Measurements from ENCODE around the gene CXCL14. TPM values are rescaled to one million over a fixed set of nuclear protein-coding genes. Genes with fewer than 3 reads are reported as not detected.

Gene CXCL14, protein sequence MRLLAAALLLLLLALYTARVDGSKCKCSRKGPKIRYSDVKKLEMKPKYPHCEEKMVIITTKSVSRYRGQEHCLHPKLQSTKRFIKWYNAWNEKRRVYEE
- not detected in 2 replicates for total RNA-seq (2012; rRNA removed)

DNA sequence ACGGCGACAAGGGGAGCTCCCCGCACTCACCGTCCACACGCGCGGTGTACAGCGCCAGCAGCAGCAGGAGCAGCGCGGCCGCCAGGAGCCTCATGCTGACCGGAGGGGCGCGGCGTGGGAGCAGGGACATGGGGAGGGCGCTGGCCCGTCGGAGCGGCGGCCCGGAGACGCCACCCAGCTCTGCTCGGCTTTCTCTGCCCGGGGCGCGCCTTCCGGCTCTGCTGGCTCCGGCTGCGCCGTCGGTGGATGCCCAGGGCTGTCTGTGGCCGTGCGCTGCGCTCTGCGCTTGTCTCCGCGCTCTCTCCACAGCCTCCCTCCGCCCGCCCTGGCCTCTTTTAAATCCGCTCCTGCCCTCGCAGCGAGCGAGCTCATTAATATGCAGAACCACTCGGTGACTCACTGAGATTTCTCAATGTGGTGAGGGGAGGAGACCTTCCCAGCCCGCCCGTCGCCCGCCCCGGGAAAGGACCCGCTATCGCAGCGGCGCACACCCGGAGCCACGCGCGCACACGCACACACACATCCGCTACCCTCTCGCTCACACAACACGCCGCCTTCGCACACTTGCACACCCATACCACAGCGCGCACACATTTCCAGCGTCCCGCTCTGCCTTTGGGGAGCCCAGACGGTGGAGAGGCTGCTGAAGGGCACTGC lies at the start of gene CXCL14:
CXCL14 (minus strand) TSS at position 307 of the 657 bp plus-strand sequence; CDS start at position 94, 213 bp downstream.
- no peaks in the 10 kb centered on the region for H3K9me3 ChIP-seq (replicated peaks; ENCODE audit: low read length)
- H3K4me1 ChIP-seq (ENCODE audit: control insufficient read depth, insufficient read depth, low read length) = no peaks in the 10 kb centered on the region
- H3K4me3 ChIP-seq (ENCODE audit: low read length) = no peak within 1 kb of the TSS
- H3K9ac ChIP-seq (ENCODE audit: low read depth, low read length) = no peak within 1 kb of the TSS
- peak within 1 kb of the TSS; percentile 54 for H3K4me2 ChIP-seq (ENCODE audit: low read length)
- peaks cover 90% of the 10 kb centered on the region for H3K27me3 ChIP-seq (ENCODE audit: control insufficient read depth, insufficient read depth, low read length)
- no peaks in the 10 kb centered on the region for H3K36me3 ChIP-seq (ENCODE audit: insufficient read depth, low read length)

DNA sequence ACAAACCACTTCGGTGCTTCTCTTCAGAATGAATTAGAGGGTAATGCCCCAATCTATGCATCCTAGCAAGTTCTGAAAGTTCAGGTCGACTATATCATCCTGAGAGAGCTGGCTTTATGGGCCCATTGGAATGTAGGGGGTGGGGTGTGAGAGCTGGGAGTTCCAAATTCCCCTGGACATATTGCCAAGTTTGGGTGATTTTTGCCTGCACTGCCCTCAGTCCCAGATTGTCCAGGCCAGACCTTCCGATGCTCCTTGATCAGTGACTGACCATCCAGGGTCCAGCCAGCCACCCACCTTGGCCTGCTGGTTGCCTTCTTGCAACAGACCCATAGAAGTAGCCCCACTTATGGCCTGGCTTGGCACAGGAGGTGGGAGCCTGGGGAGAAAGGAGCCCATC lies 47.8 kb upstream of the CXCL14 start:
- Histone ChIP-seq H3K4me1 (ENCODE audit: control insufficient read depth, insufficient read depth, low read length) (no peaks in the 10 kb centered on the region), H3K4me3 (ENCODE audit: low read length) (no peak overlapping the region), H3K36me3 (ENCODE audit: insufficient read depth, low read length) (no peaks in the 10 kb centered on the region), H3K9ac (ENCODE audit: low read depth, low read length) (no peak overlapping the region), H3K4me2 (ENCODE audit: low read length) (no peak overlapping the region), H3K27me3 (ENCODE audit: control insufficient read depth, insufficient read depth, low read length) (no peaks in the 10 kb centered on the region), H3K9me3 (replicated peaks; ENCODE audit: low read length) (no peaks in the 10 kb centered on the region)

DNA sequence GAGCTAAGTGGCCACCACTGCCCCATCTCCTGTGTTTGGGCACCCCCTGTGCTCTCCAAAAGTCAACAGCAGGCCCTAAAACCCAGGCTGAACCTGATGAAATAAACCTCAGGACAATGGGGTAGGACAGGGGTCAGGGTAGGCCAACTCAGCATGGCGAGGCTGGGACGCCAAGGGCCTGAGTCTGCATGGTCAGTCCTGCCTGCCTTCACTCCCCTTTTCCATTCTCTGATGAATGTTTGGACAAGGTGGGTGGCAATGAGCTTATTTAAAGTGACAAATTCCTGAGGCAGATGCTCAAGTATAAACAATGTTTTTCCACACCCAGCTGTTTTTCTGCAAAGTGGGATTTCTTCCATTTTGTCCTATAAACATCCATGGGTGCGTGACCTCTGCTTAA lies 47.2 kb upstream of the CXCL14 start:
- no peaks in the 10 kb centered on the region for H3K9me3 ChIP-seq (replicated peaks; ENCODE audit: low read length)
- no peaks in the 10 kb centered on the region for H3K27me3 ChIP-seq (ENCODE audit: control insufficient read depth, insufficient read depth, low read length)
- no peaks in the 10 kb centered on the region for H3K36me3 ChIP-seq (ENCODE audit: insufficient read depth, low read length)
- H3K4me3 ChIP-seq (ENCODE audit: low read length) = no peak overlapping the region
- no peak overlapping the region for H3K9ac ChIP-seq (ENCODE audit: low read depth, low read length)
- no peak overlapping the region for H3K4me2 ChIP-seq (ENCODE audit: low read length)
- no peaks in the 10 kb centered on the region for H3K4me1 ChIP-seq (ENCODE audit: control insufficient read depth, insufficient read depth, low read length)

DNA sequence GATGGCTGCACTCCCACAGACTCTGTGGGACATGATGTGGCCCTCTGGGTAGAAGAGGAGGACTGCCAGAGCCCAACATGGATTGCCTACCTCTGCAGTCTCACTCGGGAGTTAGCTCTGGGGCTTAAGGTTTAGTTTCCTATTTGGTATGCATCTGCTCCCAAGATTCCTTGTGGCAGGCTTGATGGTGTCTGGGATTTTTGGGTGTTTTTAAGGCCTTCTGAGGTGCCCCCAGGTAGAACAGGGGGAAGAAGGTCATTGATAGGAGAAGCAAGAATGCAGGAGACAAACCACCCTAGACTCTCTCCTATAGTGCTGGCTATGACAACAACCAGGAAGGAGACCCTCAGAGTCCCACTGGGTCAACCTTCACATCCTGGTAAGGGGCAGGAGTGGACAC lies 46.7 kb upstream of the CXCL14 start:
- no peaks in the 10 kb centered on the region for H3K9me3 ChIP-seq (replicated peaks; ENCODE audit: low read length)
- H3K4me2 ChIP-seq (ENCODE audit: low read length) = no peak overlapping the region
- H3K9ac ChIP-seq (ENCODE audit: low read depth, low read length) = no peak overlapping the region
- H3K4me3 ChIP-seq (ENCODE audit: low read length) = no peak overlapping the region
- no peaks in the 10 kb centered on the region for H3K4me1 ChIP-seq (ENCODE audit: control insufficient read depth, insufficient read depth, low read length)
- no peaks in the 10 kb centered on the region for H3K27me3 ChIP-seq (ENCODE audit: control insufficient read depth, insufficient read depth, low read length)
- no peaks in the 10 kb centered on the region for H3K36me3 ChIP-seq (ENCODE audit: insufficient read depth, low read length)

DNA sequence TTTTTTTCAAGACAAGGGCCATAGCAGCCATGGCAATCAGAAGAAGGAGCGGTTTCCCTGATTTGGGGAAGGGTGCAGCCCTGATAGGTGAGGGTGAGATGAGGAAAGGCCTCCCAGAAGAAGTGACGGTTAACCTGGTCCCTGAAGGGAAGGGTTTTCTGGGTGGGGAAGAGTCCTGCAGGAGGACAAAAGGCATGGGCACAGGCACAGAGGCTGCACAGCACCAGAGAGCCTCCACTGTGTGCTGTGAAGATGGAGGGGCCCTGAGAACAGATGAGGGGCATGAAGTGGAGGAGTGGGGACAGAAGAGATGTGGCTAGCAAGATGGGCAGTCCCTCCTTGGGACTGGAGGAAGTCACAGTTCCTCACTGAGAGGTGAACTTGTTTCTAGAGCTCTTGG lies 46.3 kb upstream of the CXCL14 start:
- Histone ChIP-seq H3K9me3 (replicated peaks; ENCODE audit: low read length) (no peaks in the 10 kb centered on the region), H3K4me2 (ENCODE audit: low read length) (no peak overlapping the region), H3K9ac (ENCODE audit: low read depth, low read length) (no peak overlapping the region), H3K4me3 (ENCODE audit: low read length) (no peak overlapping the region), H3K4me1 (ENCODE audit: control insufficient read depth, insufficient read depth, low read length) (no peaks in the 10 kb centered on the region), H3K36me3 (ENCODE audit: insufficient read depth, low read length) (no peaks in the 10 kb centered on the region), H3K27me3 (ENCODE audit: control insufficient read depth, insufficient read depth, low read length) (no peaks in the 10 kb centered on the region)

DNA sequence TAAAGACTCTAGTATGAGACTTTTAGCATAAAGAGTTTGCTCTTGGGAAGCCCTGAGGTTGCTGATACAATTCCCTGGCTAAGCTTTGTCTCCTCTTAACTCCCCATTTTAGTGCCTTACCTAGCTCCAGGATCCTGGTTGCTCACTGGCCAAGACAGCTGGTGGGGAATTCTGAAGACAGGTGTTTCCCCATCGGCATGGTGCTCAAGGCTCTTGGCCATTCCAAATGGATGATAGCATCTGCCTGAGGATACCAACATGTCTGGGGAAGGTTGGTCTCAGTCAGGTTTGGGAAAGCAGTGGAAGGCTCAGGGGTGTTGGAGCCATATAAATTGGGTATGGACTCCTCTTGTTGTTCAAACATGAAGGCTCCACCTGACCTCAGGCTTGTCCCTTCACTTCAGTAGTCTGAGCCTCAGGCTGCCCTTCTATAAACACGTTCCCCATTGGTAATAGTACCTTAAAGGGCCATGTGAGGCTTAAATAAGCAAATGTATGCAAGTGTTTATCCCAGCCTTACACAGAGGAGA lies 44.5 kb upstream of the CXCL14 start:
- Histone ChIP-seq H3K9me3 (replicated peaks; ENCODE audit: low read length) (no peaks in the 10 kb centered on the region), H3K4me1 (ENCODE audit: control insufficient read depth, insufficient read depth, low read length) (no peaks in the 10 kb centered on the region), H3K4me3 (ENCODE audit: low read length) (no peak overlapping the region), H3K36me3 (ENCODE audit: insufficient read depth, low read length) (no peaks in the 10 kb centered on the region), H3K27me3 (ENCODE audit: control insufficient read depth, insufficient read depth, low read length) (no peaks in the 10 kb centered on the region), H3K4me2 (ENCODE audit: low read length) (no peak overlapping the region), H3K9ac (ENCODE audit: low read depth, low read length) (no peak overlapping the region)

DNA sequence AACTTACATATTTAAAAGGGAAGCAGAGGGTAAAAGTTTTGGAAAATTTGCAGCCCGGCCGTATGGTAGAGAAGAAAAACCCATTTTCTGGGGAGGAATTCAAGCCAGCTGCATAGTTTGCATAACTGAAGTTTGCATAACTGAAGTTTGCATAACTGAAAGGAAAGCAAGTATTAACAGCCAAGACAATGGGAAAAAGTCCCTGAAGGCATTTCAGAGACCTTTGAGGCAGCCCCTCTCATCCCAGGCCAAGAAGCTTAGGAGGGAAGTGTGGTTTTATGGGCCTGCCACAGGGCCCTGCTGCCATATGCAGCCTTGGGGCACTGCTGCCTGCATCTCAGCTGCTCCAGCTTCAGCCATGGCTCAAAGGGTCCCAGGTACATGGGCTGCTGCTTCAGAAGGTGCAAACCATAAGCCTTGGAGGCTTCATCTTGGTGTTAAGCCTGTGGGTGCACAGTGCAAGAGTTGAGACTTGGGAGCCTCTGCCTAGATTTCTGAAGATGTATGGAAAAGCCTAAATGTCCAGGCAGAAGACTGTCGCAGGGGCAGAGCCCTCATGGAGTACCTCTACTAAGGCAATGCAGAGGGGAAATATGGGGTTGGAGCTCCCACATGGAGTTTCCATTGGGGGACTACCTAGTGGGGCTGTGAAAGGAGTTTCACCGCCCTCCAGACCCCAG lies 36.9 kb upstream of the CXCL14 start:
- no peaks in the 10 kb centered on the region for H3K9me3 ChIP-seq (replicated peaks; ENCODE audit: low read length)
- peaks cover 12% of the 10 kb centered on the region for H3K27me3 ChIP-seq (ENCODE audit: control insufficient read depth, insufficient read depth, low read length)
- H3K4me3 ChIP-seq (ENCODE audit: low read length) = no peak overlapping the region
- H3K36me3 ChIP-seq (ENCODE audit: insufficient read depth, low read length) = no peaks in the 10 kb centered on the region
- no peak overlapping the region for H3K9ac ChIP-seq (ENCODE audit: low read depth, low read length)
- H3K4me1 ChIP-seq (ENCODE audit: control insufficient read depth, insufficient read depth, low read length) = no peaks in the 10 kb centered on the region
- H3K4me2 ChIP-seq (ENCODE audit: low read length) = no peak overlapping the region

DNA sequence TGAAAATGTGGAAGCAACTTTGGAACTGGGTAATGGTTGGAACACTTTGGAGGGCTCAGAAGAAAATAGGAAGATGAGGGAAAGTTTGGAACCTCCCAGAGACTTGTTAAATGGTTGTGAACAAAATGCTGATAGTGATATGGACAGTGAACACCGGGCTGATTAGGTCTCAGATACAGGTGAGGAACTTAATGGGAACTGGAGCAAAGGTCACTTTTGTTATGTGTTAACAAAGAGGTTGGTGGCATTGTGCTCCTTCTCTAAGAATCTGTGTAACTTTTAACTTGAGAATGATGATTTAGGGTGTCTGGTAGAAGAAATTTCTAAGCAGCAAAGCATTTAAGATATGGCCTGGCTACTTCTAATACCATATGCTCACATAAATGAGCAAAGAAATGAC lies 36.4 kb upstream of the CXCL14 start:
- Histone ChIP-seq H3K27me3 (ENCODE audit: control insufficient read depth, insufficient read depth, low read length) (peaks cover 15% of the 10 kb centered on the region), H3K4me3 (ENCODE audit: low read length) (no peak overlapping the region)

DNA sequence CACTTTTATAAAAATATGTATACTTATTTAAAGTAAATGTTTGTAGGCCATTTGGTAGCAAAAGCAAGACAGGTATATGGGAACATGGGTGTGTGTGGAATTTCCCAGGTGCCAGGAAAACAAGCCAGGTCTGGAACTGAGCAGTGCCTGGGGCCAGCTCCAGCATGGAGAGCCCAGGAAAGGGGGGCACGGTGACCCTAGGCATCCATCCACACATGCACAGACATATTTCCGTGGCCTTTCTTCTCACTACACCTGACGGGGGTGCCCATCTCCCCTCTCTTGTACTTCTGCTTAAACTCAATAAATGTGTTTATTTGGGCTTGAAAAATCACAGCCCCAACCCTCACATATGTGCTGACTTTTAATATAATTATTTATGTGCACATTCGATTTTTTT lies 31.2 kb upstream of the CXCL14 start:
- Histone ChIP-seq H3K36me3 (ENCODE audit: insufficient read depth, low read length) (no peaks in the 10 kb centered on the region), H3K4me2 (ENCODE audit: low read length) (no peak overlapping the region), H3K9ac (ENCODE audit: low read depth, low read length) (no peak overlapping the region), H3K9me3 (replicated peaks; ENCODE audit: low read length) (no peaks in the 10 kb centered on the region), H3K4me3 (ENCODE audit: low read length) (no peak overlapping the region), H3K4me1 (ENCODE audit: control insufficient read depth, insufficient read depth, low read length) (no peaks in the 10 kb centered on the region), H3K27me3 (ENCODE audit: control insufficient read depth, insufficient read depth, low read length) (peaks cover 31% of the 10 kb centered on the region)

More for the DNA sequence above, 36.4 kb upstream of the CXCL14 start:
- Histone ChIP-seq H3K4me2 (ENCODE audit: low read length) (no peak overlapping the region), H3K9ac (ENCODE audit: low read depth, low read length) (no peak overlapping the region), H3K4me1 (ENCODE audit: control insufficient read depth, insufficient read depth, low read length) (no peaks in the 10 kb centered on the region), H3K36me3 (ENCODE audit: insufficient read depth, low read length) (no peaks in the 10 kb centered on the region), H3K9me3 (replicated peaks; ENCODE audit: low read length) (no peaks in the 10 kb centered on the region)

DNA sequence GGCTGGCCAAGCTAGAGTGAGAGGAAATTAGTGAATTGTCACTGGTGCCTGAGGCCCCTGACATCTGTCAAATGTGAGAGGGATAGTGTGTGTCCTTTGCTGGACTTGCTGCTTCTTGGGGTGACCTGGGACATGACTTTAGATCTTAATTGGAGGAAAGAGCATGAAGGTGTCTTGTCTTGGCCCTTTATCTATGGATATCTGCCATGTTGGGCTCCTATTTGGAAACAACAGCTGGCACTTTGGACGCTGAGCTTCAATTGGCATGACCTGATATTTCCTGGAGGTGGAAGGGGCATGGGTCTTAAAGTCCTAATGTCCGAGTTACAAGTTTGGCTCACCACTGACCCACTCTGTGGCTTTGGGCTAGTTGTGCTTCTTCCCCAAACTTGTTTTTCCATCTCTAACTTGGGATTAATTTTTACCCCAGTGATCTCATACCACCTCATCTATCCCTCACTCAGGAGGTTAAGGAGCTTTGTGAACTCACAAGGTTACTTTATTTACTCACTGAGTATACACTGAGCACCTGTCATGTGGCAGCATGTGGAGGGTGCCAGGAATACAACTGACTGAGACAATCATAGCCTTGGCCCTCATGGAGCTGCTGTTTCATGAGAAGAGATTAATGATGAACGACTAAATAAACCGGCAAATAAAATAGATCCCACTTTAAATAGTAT lies 30.1 kb upstream of the CXCL14 start:
- no peak overlapping the region for H3K4me3 ChIP-seq (ENCODE audit: low read length)
- no peaks in the 10 kb centered on the region for H3K4me1 ChIP-seq (ENCODE audit: control insufficient read depth, insufficient read depth, low read length)
- no peaks in the 10 kb centered on the region for H3K9me3 ChIP-seq (replicated peaks; ENCODE audit: low read length)
- no peaks in the 10 kb centered on the region for H3K36me3 ChIP-seq (ENCODE audit: insufficient read depth, low read length)
- no peak overlapping the region for H3K9ac ChIP-seq (ENCODE audit: low read depth, low read length)
- peaks cover 31% of the 10 kb centered on the region for H3K27me3 ChIP-seq (ENCODE audit: control insufficient read depth, insufficient read depth, low read length)
- no peak overlapping the region for H3K4me2 ChIP-seq (ENCODE audit: low read length)

DNA sequence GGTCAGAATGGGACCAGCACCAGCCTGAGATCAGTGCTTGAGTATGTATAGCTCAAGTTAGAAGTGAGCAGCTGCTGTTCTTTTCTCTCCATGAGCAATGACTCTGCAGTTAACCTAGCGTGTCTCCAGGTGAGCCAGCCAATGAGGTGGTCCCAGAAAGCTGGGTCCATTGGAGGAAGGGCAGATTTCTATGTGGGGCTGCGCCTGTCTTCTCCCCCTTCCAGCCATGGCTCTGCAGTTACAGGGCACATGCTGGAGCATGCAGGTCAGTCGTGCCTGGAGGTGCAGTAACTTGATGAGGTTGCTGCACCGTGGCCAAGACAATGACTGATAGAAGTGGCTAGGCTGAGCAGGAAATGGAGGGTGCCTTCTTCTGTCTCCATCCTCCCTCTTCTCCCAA lies 29.6 kb upstream of the CXCL14 start:
- Histone ChIP-seq H3K9me3 (replicated peaks; ENCODE audit: low read length) (no peaks in the 10 kb centered on the region), H3K4me2 (ENCODE audit: low read length) (no peak overlapping the region), H3K4me1 (ENCODE audit: control insufficient read depth, insufficient read depth, low read length) (no peaks in the 10 kb centered on the region), H3K4me3 (ENCODE audit: low read length) (no peak overlapping the region), H3K36me3 (ENCODE audit: insufficient read depth, low read length) (no peaks in the 10 kb centered on the region), H3K9ac (ENCODE audit: low read depth, low read length) (no peak overlapping the region), H3K27me3 (ENCODE audit: control insufficient read depth, insufficient read depth, low read length) (peaks cover 31% of the 10 kb centered on the region)

Measured in skeletal muscle satellite cell (primary cell).